Measurements from ENCODE around the gene MADD.
A peak's percentile ranks its signal among the peaks of the same experiment; 100 is the strongest.

Gene MADD

DNA sequence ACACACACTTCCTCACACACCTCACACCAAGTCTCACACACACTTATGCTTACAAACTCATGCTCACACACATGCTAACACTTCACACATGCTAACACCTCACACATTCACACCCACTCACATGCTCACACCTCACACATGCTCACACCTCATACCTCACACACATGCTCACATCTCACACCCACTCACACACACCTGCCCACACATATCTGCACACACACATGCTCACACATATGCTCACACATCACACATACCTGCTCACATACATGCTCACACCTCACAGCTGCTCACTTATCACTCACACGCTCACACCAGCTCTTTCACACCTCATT lies 87.0 kb downstream of the MADD start:
- DNase-seq (ENCODE audit: low read depth in 2 of 2), result no peak

- DNase-seq (ENCODE audit: low read depth in 2 of 2), result no peak
These were observed 88.2 kb downstream of the MADD start for GRCh38 chr11:47357985-47358730.

DNA sequence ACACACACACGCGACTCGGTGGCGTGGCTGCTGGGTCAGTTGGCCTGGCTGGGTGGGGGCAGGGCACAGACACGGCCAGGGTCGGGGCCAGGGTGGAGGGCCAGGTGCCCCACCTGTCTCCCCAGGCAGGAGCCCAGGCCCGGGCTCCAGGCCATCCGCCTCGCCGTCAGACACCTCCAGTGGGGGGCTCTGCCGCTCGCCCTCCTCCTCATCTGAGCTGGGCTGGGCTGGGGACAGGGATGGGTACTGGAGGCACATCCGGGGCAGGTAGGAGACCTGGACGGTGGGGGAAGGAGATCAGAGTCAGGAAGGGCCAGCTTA lies 88.8 kb downstream of the MADD start:
- no peak for DNase-seq (ENCODE audit: low read depth in 2 of 2)

DNA sequence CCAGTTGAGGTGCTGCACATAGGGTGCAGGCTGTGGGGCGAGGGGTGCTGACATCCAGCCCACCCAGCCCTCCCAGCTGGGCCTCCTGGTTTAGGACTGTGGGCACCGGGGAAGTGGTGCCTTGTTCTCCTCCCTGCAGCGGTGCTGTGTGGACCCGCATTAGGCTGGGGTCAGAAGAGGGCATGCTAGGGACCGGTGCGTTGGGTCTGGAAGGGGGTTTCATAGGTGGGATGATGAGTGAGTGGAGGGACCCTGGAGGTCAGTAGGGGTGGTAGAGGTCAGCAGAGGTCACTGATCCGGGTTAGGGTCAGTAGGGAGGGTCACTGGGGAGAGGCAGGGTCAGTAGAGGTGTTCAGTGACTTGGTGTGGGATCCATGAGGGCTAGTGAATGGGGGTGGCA lies 89.2 kb downstream of the MADD start:
- DNase-seq (ENCODE audit: low read depth in 2 of 2), result no peak

DNA sequence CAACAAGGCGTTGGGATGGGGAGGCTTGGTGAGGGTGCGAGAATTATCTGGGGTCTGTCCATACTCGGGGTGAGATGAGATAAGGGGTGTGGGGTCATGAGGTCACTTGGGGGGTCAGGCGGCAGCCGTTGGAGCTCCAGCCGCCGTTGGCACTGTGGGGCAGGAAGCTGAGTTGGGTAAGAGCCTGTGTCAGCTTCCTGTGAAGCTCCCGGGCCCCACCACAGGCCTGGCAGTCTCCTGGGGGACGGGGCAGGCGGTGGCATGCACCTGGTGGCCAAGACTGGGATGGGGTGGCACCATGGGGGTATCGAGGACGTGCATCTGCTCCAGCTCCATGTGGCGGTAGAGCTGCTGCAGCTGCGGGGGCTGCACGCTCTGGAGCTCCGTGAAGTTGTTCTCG lies 89.7 kb downstream of the MADD start:
- no peak for DNase-seq (ENCODE audit: low read depth in 2 of 2)

GRCh38 chr11:47360341-47360740 lies 90.4 kb downstream of the MADD start:
- DNase-seq (ENCODE audit: low read depth in 2 of 2), result no peak

- DNase-seq (ENCODE audit: low read depth in 2 of 2), result no peak
These were observed 91.5 kb downstream of the MADD start for GRCh38 chr11:47361419-47361818.

- DNase-seq (ENCODE audit: low read depth in 2 of 2), result no peak
These were observed 96.1 kb downstream of the MADD start for GRCh38 chr11:47366020-47366490.

DNA sequence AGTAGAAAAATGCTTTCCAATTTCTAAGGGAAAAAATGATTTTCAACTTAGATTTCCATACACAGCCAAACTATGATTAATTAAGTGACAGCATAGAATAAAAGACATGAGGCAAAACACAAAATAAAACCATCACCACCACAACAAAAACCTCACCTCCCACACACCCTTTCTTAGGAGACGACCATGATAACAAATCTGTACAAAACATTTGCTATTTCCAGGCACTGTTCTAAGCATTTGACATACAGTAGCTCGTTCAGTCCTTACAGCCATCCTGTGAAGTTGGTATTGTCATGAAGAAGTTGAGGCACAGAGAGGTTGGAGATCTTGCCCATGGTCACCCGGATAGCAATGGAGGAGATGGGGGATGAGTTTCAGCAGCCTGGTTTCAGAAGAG lies 99.7 kb downstream of the MADD start:
- no peak for DNase-seq (ENCODE audit: low read depth in 2 of 2)

DNA sequence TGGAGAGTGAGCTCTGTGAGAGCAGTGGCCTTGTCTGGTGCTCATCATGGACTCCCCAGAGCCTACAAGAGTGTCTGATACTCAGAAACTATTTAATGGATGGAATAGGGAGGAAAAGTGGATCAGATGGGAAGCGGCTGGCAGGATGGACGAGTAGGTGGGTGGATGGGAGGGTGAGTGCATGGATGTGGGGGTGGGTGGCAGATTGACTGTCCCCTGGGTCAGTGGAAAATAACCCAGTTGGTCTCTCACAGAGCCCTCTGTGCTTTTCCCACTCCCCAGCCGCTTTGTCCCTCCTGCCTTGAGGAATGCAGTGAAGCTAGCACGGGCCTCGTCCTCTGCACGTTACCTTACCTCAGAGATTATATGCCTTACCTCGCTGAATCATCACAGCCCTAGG lies 102.5 kb downstream of the MADD start:
- DNase-seq (ENCODE audit: low read depth in 2 of 2), result no peak

GRCh38 chr11:47373876-47374719 lies 104.2 kb downstream of the MADD start:
- peak; percentile 21 to 23 for DNase-seq (ENCODE audit: low read depth in 2 of 2)

DNA sequence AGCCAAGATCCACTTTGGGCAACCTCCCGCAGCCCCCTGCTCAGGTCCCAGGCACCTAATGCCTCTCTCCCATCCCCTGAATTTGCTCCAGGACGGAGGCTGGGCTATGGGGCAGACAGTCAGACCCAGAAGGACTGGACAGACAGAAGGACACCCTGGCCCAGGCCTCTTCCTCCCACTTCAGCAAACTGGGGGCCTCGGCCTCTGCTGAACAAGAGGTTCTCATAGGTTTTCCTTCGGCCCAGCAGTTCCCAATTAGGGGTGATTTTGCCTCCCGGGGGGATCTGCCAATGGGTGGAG lies 104.7 kb downstream of the MADD start:
- DNase-seq (ENCODE audit: low read depth in 2 of 2), result no peak

- no peak for DNase-seq (ENCODE audit: low read depth in 2 of 2)
These were observed 105.1 kb downstream of the MADD start for GRCh38 chr11:47375020-47375419.

- no peak for DNase-seq (ENCODE audit: low read depth in 2 of 2)
These were observed 105.7 kb downstream of the MADD start for GRCh38 chr11:47375546-47376085.

DNA sequence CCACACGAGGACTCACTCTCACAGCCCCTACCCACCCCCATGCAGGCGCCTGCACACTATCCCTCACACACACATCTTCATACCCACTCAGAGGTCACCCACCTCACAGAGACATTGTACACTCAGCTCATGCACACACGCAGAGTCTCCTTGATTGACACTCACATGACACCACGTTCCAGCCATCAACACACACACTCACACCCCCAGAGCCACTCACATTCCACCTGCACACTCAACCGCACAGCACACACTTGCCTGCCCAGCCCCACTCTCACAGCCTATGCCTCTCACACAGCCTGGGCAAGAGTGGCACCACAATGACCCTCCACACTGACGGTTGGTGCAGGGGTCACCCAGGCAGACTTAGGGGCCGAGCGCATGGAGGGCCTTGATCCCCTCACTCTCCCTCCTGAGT lies 106.2 kb downstream of the MADD start:
- no peak for DNase-seq (ENCODE audit: low read depth in 2 of 2)

- DNase-seq (ENCODE audit: low read depth in 2 of 2), result no peak
These were observed 106.8 kb downstream of the MADD start for GRCh38 chr11:47376525-47377371.

- no peak for DNase-seq (ENCODE audit: low read depth in 2 of 2)
These were observed 107.7 kb downstream of the MADD start for GRCh38 chr11:47377571-47378009.

DNA sequence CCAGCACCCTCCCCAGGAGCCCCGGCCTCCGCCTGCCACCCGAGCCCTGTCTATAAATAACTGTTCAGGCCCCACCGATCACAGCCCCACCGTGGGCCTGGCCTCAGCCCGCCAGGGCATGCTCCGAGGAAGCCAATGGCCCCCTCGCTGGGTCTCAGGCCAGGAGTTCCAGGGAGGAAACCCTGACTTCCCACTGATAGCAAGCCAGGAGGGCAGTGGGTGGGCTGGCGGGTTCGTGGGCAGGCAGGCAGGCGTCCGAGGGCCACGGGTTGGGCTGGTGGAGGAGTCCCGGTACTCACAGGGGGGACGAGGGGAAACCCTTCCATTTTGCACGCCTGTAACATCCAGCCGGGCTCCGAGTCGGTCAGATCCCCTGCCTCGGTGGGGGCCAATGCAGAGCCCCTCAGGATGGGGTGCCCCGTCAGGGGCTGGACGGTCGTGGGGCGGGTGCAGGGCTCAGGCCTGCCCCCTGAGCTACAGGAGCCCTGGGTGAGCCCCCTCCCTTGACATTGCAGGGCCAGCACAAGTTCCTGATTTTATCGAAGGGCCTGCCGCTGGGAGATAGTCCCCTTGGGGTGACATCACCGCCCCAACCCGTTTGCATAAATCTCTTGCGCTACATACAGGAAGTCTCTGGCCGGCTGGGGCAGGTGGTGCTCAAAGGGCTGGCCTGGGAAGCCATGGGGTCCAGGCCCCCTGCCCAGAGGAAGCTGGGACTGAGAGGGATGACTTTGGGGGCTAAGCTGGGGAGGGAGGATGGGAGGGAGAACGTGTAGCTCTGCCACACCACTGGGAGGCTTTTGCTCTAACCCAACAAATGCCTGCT lies 108.3 kb downstream of the MADD start, which contains the start of gene SPI1:
TSS of gene SPI1 (minus strand) at position 538 of the 826 bp plus-strand sequence. CDS start at position 344, 194 bp downstream.
- DNase-seq (ENCODE audit: low read depth in 2 of 2), result no peak

- no peak for DNase-seq (ENCODE audit: low read depth in 2 of 2)
These were observed 108.9 kb downstream of the MADD start for GRCh38 chr11:47378836-47379170.

GRCh38 chr11:47379317-47379716 lies 109.4 kb downstream of the MADD start:
- no peak for DNase-seq (ENCODE audit: low read depth in 2 of 2)

Measured in fibroblast of skin of left biceps (primary cell).